GM12875 (cell line): Measurements from ENCODE around the gene SPECC1L.
A peak's percentile ranks its signal among the peaks of the same experiment; 100 is the strongest.

ENCODE experiments used
- H3K4me3 ChIP-seq: one replicate; pipeline ENCODE4 v1.5.1; 2011; ENCODE audit warnings: low read depth, low read length, control low read depth
- TF ChIP-seq, protein P1 (sequence below): IDR thresholded peaks from 2 replicates; pipeline ENCODE4 v1.5.1; 2011; ENCODE audit warnings: low read depth, mild to moderate bottlenecking, control low read depth, inconsistent platforms, low read length, moderate library complexity, borderline replicate concordance; ENCODE audit not compliant: insufficient read depth

SPECC1L gene

DNA sequence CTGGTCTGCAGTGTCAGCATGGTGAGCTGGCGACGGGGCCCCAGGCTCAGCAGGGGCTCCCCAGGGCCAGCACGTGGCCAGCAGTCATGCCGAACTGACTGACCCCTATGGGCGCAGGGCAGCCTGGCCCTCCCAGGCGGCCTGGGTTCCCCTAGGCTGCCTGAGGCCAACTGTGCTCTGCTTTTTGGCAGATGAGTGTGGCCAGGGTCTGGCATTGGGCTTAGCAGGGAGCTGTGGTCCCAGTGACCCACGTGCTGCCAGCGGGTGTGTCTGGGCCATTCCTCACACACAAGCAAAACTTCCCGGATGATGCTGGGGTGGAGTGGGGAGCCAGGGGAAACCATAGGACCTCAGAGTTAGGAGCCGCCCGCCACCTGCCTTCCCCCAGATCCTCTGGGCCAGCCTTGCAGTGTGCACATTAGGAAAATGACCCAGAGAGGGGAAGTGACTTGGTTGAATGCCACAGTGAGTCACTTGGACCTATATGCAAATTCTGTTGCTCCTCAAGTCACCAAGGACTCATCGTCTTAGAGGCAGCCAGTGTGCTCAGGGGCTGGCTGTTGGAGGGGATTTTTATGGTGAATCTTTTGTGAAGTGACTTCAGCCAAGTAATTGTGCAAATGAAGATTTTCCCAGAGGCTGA is 163.3 kb downstream of the SPECC1L start:
- H3K4me3 ChIP-seq = no peak overlapping the region
- TF ChIP-seq, protein P1, sequence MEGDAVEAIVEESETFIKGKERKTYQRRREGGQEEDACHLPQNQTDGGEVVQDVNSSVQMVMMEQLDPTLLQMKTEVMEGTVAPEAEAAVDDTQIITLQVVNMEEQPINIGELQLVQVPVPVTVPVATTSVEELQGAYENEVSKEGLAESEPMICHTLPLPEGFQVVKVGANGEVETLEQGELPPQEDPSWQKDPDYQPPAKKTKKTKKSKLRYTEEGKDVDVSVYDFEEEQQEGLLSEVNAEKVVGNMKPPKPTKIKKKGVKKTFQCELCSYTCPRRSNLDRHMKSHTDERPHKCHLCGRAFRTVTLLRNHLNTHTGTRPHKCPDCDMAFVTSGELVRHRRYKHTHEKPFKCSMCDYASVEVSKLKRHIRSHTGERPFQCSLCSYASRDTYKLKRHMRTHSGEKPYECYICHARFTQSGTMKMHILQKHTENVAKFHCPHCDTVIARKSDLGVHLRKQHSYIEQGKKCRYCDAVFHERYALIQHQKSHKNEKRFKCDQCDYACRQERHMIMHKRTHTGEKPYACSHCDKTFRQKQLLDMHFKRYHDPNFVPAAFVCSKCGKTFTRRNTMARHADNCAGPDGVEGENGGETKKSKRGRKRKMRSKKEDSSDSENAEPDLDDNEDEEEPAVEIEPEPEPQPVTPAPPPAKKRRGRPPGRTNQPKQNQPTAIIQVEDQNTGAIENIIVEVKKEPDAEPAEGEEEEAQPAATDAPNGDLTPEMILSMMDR = no peak

- peak overlapping the region; percentile 23 for H3K4me3 ChIP-seq
- TF ChIP-seq, protein P1 = no peak
These were observed 164.1 kb downstream of the SPECC1L start for GRCh38 chr22:24434471-24435322.

DNA sequence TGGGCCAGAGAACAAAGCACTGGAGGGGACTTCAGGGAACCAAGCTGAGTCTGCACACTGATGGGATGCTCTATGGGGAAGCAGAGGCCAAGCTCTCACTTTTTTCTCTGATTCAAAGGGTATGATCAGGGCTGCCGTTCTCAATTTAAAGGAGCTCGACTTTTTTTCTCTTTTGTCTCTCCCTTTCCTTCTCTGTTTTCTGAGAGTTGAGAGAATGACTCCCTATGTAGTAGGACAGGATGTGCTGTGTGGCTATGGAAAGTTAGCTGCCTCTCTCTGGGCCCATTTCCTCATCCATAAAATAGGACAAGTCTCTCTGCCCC is 164.7 kb downstream of the SPECC1L start:
- peak overlapping the region; percentile 23 for H3K4me3 ChIP-seq

GRCh38 chr22:24435861-24436371 is 165.3 kb downstream of the SPECC1L start:
- no peak overlapping the region for H3K4me3 ChIP-seq

More for the DNA sequence above, 164.7 kb downstream of the SPECC1L start:
- TF ChIP-seq, protein P1 = no peak

DNA sequence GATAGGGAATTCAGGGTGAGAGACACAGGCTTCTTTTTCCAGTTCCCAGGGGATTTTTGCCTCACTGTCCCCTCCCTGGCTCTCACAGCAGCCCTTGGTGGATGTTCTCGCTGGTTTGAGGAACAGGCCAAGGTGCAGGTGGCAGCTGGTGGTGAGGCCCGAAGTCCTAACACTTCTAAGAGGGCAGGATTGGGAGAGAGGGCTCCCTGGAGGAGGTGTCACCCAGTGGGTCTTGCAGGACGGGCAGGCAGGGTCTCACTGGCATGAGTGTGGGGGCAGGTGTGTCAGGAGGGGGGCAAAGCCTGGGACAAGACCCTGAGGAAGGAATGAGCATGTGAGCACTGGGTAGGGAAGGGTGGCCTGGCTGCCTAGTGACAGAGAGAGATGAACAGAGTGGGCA is 165.9 kb downstream of the SPECC1L start:
- H3K4me3 ChIP-seq = no peak overlapping the region
- TF ChIP-seq, protein P1 = no peak

More at GRCh38 chr22:24435861-24436371, 165.3 kb downstream of the SPECC1L start:
- TF ChIP-seq, protein P1 = no peak

- H3K4me3 ChIP-seq = no peak overlapping the region
- TF ChIP-seq, protein P1 = no peak
These were observed 166.5 kb downstream of the SPECC1L start for GRCh38 chr22:24437091-24437490.

- H3K4me3 ChIP-seq = no peak overlapping the region
- TF ChIP-seq, protein P1 = peak; percentile 40
These were observed 167.2 kb downstream of the SPECC1L start for GRCh38 chr22:24437741-24438328.
